ENCODE measurements around the gene DIS3L2.

DNA sequence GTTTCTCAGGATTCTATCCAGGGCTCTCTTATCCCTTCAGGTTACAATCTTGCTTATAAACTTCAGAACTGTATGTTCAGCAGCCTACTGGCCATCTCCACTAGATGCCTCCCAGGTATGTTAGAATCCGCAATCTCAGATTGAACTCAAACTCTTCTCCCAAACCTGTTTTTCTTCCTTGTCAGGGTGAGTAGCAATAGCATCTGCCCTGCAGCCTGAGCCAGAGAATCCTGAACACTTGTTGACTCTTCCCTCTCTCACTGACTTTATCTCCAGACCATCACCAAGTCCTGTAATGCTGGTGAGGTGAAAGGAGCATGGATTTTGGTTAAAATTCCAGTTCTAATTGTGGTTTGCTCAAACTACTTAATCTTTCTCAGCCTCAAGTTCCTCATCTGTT lies 334.5 kb downstream of the DIS3L2 start:
- TF ChIP-seq, protein P1, sequence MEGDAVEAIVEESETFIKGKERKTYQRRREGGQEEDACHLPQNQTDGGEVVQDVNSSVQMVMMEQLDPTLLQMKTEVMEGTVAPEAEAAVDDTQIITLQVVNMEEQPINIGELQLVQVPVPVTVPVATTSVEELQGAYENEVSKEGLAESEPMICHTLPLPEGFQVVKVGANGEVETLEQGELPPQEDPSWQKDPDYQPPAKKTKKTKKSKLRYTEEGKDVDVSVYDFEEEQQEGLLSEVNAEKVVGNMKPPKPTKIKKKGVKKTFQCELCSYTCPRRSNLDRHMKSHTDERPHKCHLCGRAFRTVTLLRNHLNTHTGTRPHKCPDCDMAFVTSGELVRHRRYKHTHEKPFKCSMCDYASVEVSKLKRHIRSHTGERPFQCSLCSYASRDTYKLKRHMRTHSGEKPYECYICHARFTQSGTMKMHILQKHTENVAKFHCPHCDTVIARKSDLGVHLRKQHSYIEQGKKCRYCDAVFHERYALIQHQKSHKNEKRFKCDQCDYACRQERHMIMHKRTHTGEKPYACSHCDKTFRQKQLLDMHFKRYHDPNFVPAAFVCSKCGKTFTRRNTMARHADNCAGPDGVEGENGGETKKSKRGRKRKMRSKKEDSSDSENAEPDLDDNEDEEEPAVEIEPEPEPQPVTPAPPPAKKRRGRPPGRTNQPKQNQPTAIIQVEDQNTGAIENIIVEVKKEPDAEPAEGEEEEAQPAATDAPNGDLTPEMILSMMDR (IDR thresholded peaks at IDR 0.05), result no peak
- TF ChIP-seq POLR2A (IDR thresholded peaks at IDR 0.05; ENCODE audit: low read depth), result no peak

Measured in esophagus muscularis mucosa (tissue), 3 donors.